LNCaP clone FGC (cell line): ENCODE data around the gene SIVA1.

Experiments used
- DNase-seq: peaks from one replicate; pipeline ENCODE4 v3.0.0-alpha.2; 2011; ENCODE audit warnings: low read depth
- H3K4me3 ChIP-seq: 2 replicates; pipeline ENCODE4 v1.5.1; 2011; ENCODE audit warnings: mild to moderate bottlenecking, low read depth, low read length, control low read depth
- CTCF ChIP-seq: IDR thresholded peaks from 2 replicates; pipeline ENCODE4 v1.5.1; 2012; ENCODE audit warnings: mild to moderate bottlenecking; ENCODE audit not compliant: control insufficient read depth, insufficient read depth; ENCODE audit errors: extremely low read depth

Gene SIVA1

GRCh38 chr14:104777808-104778249 lies 24.9 kb downstream of the SIVA1 start:
- DNase-seq, result no peak
- no peak for TF ChIP-seq CTCF
- no peak overlapping the region for H3K4me3 ChIP-seq

- no peak for TF ChIP-seq CTCF
- DNase-seq, result no peak
Observed at GRCh38 chr14:104778694-104779331, 25.9 kb downstream of the SIVA1 start.

GRCh38 chr14:104779776-104780512 lies 27.0 kb downstream of the SIVA1 start:
- no peak for TF ChIP-seq CTCF
- H3K4me3 ChIP-seq, result no peak overlapping the region
- DNase-seq, result no peak

More at GRCh38 chr14:104778694-104779331, 25.9 kb downstream of the SIVA1 start:
- H3K4me3 ChIP-seq, result no peak overlapping the region

GRCh38 chr14:104780513-104781030 lies 27.6 kb downstream of the SIVA1 start:
- no peak overlapping the region for H3K4me3 ChIP-seq
- no peak for TF ChIP-seq CTCF
- no peak for DNase-seq

GRCh38 chr14:104781271-104782077 lies 28.5 kb downstream of the SIVA1 start:
- no peak overlapping the region for H3K4me3 ChIP-seq
- DNase-seq, result no peak
- no peak for TF ChIP-seq CTCF

- DNase-seq, result no peak
- no peak overlapping the region for H3K4me3 ChIP-seq
- TF ChIP-seq CTCF, result no peak
Observed at GRCh38 chr14:104782086-104782807, 29.3 kb downstream of the SIVA1 start.
